OCI-LY7 (cell line): ENCODE data around the gene AFDN. TPM values are rescaled to one million over a fixed set of nuclear protein-coding genes. Genes with fewer than 3 reads are reported as not detected.

Experiments used
- BruUV-seq: library from RNA; stranded (reverse); fragments of 400-500 nt; replicated peaks from 2 replicates; lab custom pipeline; 2021; lab: Mats Ljungman, UMichigan
- CTCF ChIA-PET: fragments of 300-600 bp; sonication (Branson Sonifier 250); formaldehyde crosslinking; loops from one replicate; lab custom pipeline; 2022; ENCODE audit warnings: antibody characterized with exemption; ENCODE audit not compliant: unreplicated experiment; lab: Charles Lee
- POLR2A ChIA-PET: fragments of 300-600 bp; sonication (Branson Sonifier 250); formaldehyde crosslinking; loops from one replicate; lab custom pipeline; 2022; ENCODE audit warnings: antibody characterized with exemption; lab: Charles Lee
- DNase-seq: peaks from one replicate; pipeline ENCODE4 v3.0.0-alpha.2; 2015; ENCODE audit warnings: low spot score
- H2AFZ ChIP-seq: fragments of 200-600 bp; sonication (generic), shearing (Covaris generic); 2 replicates; pipeline ENCODE4 v1.6.1; 2014; ENCODE audit warnings: mild to moderate bottlenecking, antibody characterized with exemption, low read length, moderate library complexity
- H3K27ac ChIP-seq: fragments of 200-600 bp; sonication (generic); 2 replicates; pipeline ENCODE4 v1.5.1; 2014; ENCODE audit warnings: mixed run types, low read depth, mild to moderate bottlenecking, moderate library complexity, low read length, inconsistent platforms; ENCODE audit not compliant: poor library complexity, severe bottlenecking
- H3K36me3 ChIP-seq: fragments of 200-600 bp; sonication (generic); 2 replicates; pipeline ENCODE4 v1.6.1; 2014; ENCODE audit warnings: mild to moderate bottlenecking, antibody characterized with exemption, low read length, moderate library complexity, mixed read lengths; ENCODE audit not compliant: insufficient read depth
- H3K4me1 ChIP-seq: fragments of 200-600 bp; sonication (generic); 2 replicates; pipeline ENCODE4 v1.5.1; 2014; ENCODE audit warnings: mild to moderate bottlenecking, low read length; ENCODE audit not compliant: insufficient read depth, poor library complexity, severe bottlenecking
- H3K4me2 ChIP-seq: fragments of 200-600 bp; sonication (generic); 2 replicates; pipeline ENCODE4 v1.6.1; 2014; ENCODE audit warnings: mild to moderate bottlenecking, low read length
- H3K4me3 ChIP-seq: fragments of 200-600 bp; sonication (generic); 2 replicates; pipeline ENCODE4 v1.5.1; 2014; ENCODE audit warnings: mild to moderate bottlenecking, low read depth, low read length; ENCODE audit not compliant: poor library complexity, severe bottlenecking
- H3K79me2 ChIP-seq: fragments of 200-600 bp; sonication (generic); 2 replicates; pipeline ENCODE4 v1.6.1; 2016; ENCODE audit warnings: low read depth, mild to moderate bottlenecking, low read length, moderate library complexity, mixed read lengths; ENCODE audit not compliant: insufficient read depth
- H3K9me2 ChIP-seq: fragments of 200-600 bp; sonication (generic); 2 replicates; pipeline ENCODE4 v1.6.1; 2016; ENCODE audit warnings: mild to moderate bottlenecking, low read length, mixed read lengths; ENCODE audit not compliant: insufficient read depth
- H3K9me3 ChIP-seq: fragments of 200-600 bp; sonication (generic); 2 replicates; pipeline ENCODE4 v1.6.1; 2014; ENCODE audit warnings: mild to moderate bottlenecking, mixed run types, low read length, mixed read lengths
- H4K20me1 ChIP-seq: fragments of 200-600 bp; sonication (generic); 2 replicates; pipeline ENCODE4 v1.6.1; 2014; ENCODE audit warnings: mild to moderate bottlenecking, antibody characterized with exemption, low read length, moderate library complexity, mixed read lengths; ENCODE audit not compliant: insufficient read depth
- CTCF ChIP-seq: fragments of 200-600 bp; sonication (generic); conservative IDR thresholded peaks from 2 replicates; pipeline ENCODE4 v1.5.1; 2014; ENCODE audit warnings: mild to moderate bottlenecking, antibody characterized with exemption, low read length, moderate library complexity, mixed read lengths
- EZH2phosphoT487 ChIP-seq: fragments of 200-600 bp; sonication (generic); IDR thresholded peaks from 2 replicates; pipeline ENCODE4 v1.6.1; 2018; ENCODE audit warnings: low read depth, borderline replicate concordance, mild to moderate bottlenecking, mixed run types, antibody characterized with exemption, low read length, moderate library complexity, mixed read lengths
- intact Hi-C: fragments of 100-400 bp; cut with micrococcal nuclease; formaldehyde crosslinking; loops from one replicate; pipeline ENCODE4 v1.10.0; 2022; ENCODE audit not compliant: unreplicated experiment
- total RNA-seq, 2 experiments: library from RNA; depleted of rRNA in 1 of 2; stranded (reverse); fragments of >200 nt in 1 of 2; shearing (Covaris generic) in 1 of 2; gene quantifications; 2 replicates each; pipeline ENCODE4 v1.2.3, GENCODE V29; 2014 to 2022

The AFDN gene
- total RNA-seq, 2 experiments from 2014 or later: 43.6 to 71.6 TPM

GRCh38 chr6:167807200-167807599 is 19.5 kb upstream of the AFDN start:
- H2AFZ ChIP-seq: no peak overlapping the region

GRCh38 chr6:167807756-167808155 is 19.0 kb upstream of the AFDN start:
- Histone ChIP-seq H2AFZ (no peak overlapping the region), H3K9me3 (no peaks in the 10 kb centered on the region), H3K79me2 (no peaks in the 10 kb centered on the region), H4K20me1 (no peaks in the 10 kb centered on the region), H3K9me2 (no peaks in the 10 kb centered on the region), H3K36me3 (no peaks in the 10 kb centered on the region), H3K27ac (no peak overlapping the region), H3K4me2 (no peak overlapping the region), H3K4me1 (no peaks in the 10 kb centered on the region), H3K4me3 (no peak overlapping the region)
- intact Hi-C loops: no loop called here
- no TSS peak for BruUV-seq
- POLR2A ChIA-PET: interaction anchor here (1.2 kb wide), 1 partner anchor 12 kb away, joined by 3 read pairs; no protein-coding TSS in a partner anchor
- DNase-seq: no peak
- CTCF ChIA-PET: no interaction called here
- no peak for TF ChIP-seq CTCF
- no peak for TF ChIP-seq EZH2phosphoT487

More at GRCh38 chr6:167807200-167807599, 19.5 kb upstream of the AFDN start:
- Histone ChIP-seq H3K4me3 (no peak overlapping the region), H3K79me2 (no peaks in the 10 kb centered on the region), H3K9me2 (no peaks in the 10 kb centered on the region), H4K20me1 (no peaks in the 10 kb centered on the region), H3K4me1 (no peaks in the 10 kb centered on the region), H3K36me3 (no peaks in the 10 kb centered on the region), H3K9me3 (no peaks in the 10 kb centered on the region), H3K27ac (no peak overlapping the region), H3K4me2 (no peak overlapping the region)
- no peak for DNase-seq
- intact Hi-C loops: no loop called here
- ChIA-PET CTCF (no interaction called here), POLR2A (no interaction called here)
- TF ChIP-seq EZH2phosphoT487 (no peak), CTCF (no peak)
- no TSS peak for BruUV-seq

GRCh38 chr6:167811040-167811439 is 15.7 kb upstream of the AFDN start:
- DNase-seq: no peak
- no peaks in the 10 kb centered on the region for H3K9me2 ChIP-seq
- TF ChIP-seq CTCF (no peak), EZH2phosphoT487 (no peak)
- CTCF ChIA-PET: no interaction called here
- no peaks in the 10 kb centered on the region for H3K4me1 ChIP-seq
- no peak overlapping the region for H3K4me3 ChIP-seq
- H3K79me2 ChIP-seq: no peaks in the 10 kb centered on the region
- no peak overlapping the region for H3K27ac ChIP-seq
- POLR2A ChIA-PET: no interaction called here
- intact Hi-C loops: no loop called here
- no peak overlapping the region for H3K4me2 ChIP-seq
- H2AFZ ChIP-seq: no peak overlapping the region
- no peaks in the 10 kb centered on the region for H3K36me3 ChIP-seq
- BruUV-seq: no TSS peak
- no peaks in the 10 kb centered on the region for H3K9me3 ChIP-seq
- no peaks in the 10 kb centered on the region for H4K20me1 ChIP-seq
